ENCODE data around the gene ATP13A4.

GRCh38 chr3:193464889-193465288 is 89.8 kb downstream of the ATP13A4 start:
- TF ChIP-seq POLR2A (IDR thresholded peaks at IDR 0.05; ENCODE audit: low read depth, low read length) (no peak), TAF1 (IDR thresholded peaks at IDR 0.05; ENCODE audit: borderline replicate concordance, low read depth, low read length) (no peak)
